ENCODE results near the gene SEC16A. TPM values are rescaled to one million over a fixed set of nuclear protein-coding genes. Genes with fewer than 3 reads are reported as not detected.
A peak's percentile ranks its signal among the peaks of the same experiment; 100 is the strongest.

The SEC16A gene
- total RNA-seq, 2 experiments from 2014 or later = 23.7 to 60.1 TPM

DNA sequence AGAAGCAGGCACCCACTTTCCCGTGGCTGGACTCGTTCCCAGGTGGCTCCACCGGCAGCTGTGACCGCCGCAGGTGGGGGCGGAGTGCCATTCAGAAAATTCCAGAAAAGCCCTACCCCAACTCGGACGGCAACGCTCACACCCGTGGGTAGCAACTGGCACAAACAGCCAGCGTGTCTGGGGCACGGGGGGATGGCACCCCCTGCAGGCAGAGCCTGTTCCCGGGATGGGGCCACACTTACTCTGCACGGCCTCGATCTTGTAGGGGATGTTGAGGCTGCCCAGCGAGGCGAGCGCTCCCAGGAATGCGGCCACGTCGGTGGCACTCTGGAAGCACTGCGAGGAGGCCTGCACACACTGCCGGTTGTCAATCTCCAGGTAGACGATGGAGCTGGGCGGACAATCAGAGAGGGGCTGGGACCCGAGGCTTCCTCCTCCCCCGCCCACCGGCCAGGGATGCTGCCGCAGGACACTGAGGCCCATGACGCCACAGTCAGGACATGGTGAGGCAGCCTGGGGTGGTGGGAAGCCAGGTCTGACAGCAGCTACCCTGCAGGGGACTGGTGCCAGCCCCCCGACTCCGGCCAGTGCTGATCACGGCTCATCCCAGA is 20.2 kb upstream of the SEC16A start:
- intact Hi-C loops (cut with micrococcal nuclease; ENCODE audit: unreplicated experiment) = no loop called here
- Histone ChIP-seq H3K9me3 (ENCODE audit: low read length) (no peaks in the 10 kb centered on the region), H3K4me1 (ENCODE audit: insufficient read depth, low read length, poor library complexity, severe bottlenecking) (no peaks in the 10 kb centered on the region), H3K4me3 (ENCODE audit: low read depth, low read length, poor library complexity, severe bottlenecking) (no peak overlapping the region), H2AFZ (ENCODE audit: low read length) (no peak overlapping the region), H3K9me2 (ENCODE audit: insufficient read depth, low read length) (no peaks in the 10 kb centered on the region), H4K20me1 (ENCODE audit: insufficient read depth, low read length) (no peaks in the 10 kb centered on the region), H3K36me3 (ENCODE audit: insufficient read depth, low read length) (peaks cover 49% of the 10 kb centered on the region), H3K79me2 (ENCODE audit: insufficient read depth, low read depth, low read length) (no peaks in the 10 kb centered on the region), H3K27ac (ENCODE audit: low read depth, low read length, poor library complexity, severe bottlenecking) (no peak overlapping the region), H3K4me2 (ENCODE audit: low read length) (no peak overlapping the region)
- no peak for TF ChIP-seq EZH2phosphoT487 (IDR thresholded peaks at IDR 0.05; ENCODE audit: borderline replicate concordance, low read depth, low read length)
- TF ChIP-seq, protein P1, sequence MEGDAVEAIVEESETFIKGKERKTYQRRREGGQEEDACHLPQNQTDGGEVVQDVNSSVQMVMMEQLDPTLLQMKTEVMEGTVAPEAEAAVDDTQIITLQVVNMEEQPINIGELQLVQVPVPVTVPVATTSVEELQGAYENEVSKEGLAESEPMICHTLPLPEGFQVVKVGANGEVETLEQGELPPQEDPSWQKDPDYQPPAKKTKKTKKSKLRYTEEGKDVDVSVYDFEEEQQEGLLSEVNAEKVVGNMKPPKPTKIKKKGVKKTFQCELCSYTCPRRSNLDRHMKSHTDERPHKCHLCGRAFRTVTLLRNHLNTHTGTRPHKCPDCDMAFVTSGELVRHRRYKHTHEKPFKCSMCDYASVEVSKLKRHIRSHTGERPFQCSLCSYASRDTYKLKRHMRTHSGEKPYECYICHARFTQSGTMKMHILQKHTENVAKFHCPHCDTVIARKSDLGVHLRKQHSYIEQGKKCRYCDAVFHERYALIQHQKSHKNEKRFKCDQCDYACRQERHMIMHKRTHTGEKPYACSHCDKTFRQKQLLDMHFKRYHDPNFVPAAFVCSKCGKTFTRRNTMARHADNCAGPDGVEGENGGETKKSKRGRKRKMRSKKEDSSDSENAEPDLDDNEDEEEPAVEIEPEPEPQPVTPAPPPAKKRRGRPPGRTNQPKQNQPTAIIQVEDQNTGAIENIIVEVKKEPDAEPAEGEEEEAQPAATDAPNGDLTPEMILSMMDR (conservative IDR thresholded peaks at IDR 0.05; ENCODE audit: low read length) = peak; percentile 32
- ChIA-PET POLR2A (no interaction called here), CTCF (ENCODE audit: unreplicated experiment) (no interaction called here)
- DNase-seq (ENCODE audit: low spot score) = no peak
- BruUV-seq (replicated peaks) = no TSS peak

DNA sequence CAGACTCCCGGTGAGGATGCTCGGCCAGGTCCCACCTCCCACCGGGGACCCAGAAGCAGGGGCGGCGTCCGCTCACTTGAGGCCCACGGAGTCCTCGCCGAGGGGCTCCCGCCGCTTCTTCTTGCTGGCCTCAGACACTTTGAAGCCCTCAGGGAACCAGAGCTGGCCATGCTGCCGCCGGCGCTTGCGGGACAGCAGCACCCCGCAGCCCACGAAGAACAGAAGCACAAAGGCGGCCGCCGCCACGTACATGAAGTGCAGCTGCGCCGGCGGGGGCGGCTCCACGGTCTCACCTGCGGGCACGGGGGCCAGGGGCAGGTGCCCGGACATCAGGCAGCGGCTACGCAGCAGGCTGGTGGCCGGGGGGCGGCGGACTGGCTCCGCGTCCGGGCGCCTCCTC is 19.4 kb upstream of the SEC16A start:
- H3K27ac ChIP-seq (ENCODE audit: low read depth, low read length, poor library complexity, severe bottlenecking) = no peak overlapping the region
- BruUV-seq (replicated peaks) = no TSS peak
- no peak for TF ChIP-seq EZH2phosphoT487 (IDR thresholded peaks at IDR 0.05; ENCODE audit: borderline replicate concordance, low read depth, low read length)
- TF ChIP-seq, protein P1 (conservative IDR thresholded peaks at IDR 0.05; ENCODE audit: low read length) = no peak
- H3K9me3 ChIP-seq (ENCODE audit: low read length) = no peaks in the 10 kb centered on the region
- no peak overlapping the region for H3K4me2 ChIP-seq (ENCODE audit: low read length)
- no peaks in the 10 kb centered on the region for H4K20me1 ChIP-seq (ENCODE audit: insufficient read depth, low read length)
- no peaks in the 10 kb centered on the region for H3K79me2 ChIP-seq (ENCODE audit: insufficient read depth, low read depth, low read length)
- H3K4me3 ChIP-seq (ENCODE audit: low read depth, low read length, poor library complexity, severe bottlenecking) = no peak overlapping the region
- no peak for DNase-seq (ENCODE audit: low spot score)
- no peaks in the 10 kb centered on the region for H3K9me2 ChIP-seq (ENCODE audit: insufficient read depth, low read length)
- peaks cover 49% of the 10 kb centered on the region for H3K36me3 ChIP-seq (ENCODE audit: insufficient read depth, low read length)
- POLR2A ChIA-PET = no interaction called here
- no peak overlapping the region for H2AFZ ChIP-seq (ENCODE audit: low read length)
- no peaks in the 10 kb centered on the region for H3K4me1 ChIP-seq (ENCODE audit: insufficient read depth, low read length, poor library complexity, severe bottlenecking)
- intact Hi-C loops (cut with micrococcal nuclease; ENCODE audit: unreplicated experiment) = no loop called here
- CTCF ChIA-PET (ENCODE audit: unreplicated experiment) = no interaction called here

DNA sequence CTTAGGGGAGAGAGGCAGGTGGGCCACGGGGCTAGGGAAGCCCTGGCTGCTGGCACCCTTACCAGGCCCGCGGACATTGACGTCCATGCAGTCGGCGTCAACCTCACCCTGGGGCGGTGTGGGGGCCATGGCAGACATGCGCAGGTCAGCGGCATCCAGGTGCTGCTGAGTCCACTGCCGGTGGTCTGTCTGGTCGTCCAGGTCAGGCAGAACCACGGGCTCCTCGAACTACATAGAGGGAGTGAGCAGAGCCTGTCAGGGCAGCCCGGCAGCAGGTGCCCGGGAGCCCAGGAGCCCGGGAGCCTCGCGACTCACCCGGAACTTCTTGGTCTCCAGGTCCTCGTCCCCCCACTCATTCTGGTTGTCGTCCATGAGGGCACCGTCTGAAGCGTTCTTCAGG is 18.8 kb upstream of the SEC16A start:
- no peaks in the 10 kb centered on the region for H3K4me1 ChIP-seq (ENCODE audit: insufficient read depth, low read length, poor library complexity, severe bottlenecking)
- no peak overlapping the region for H3K4me3 ChIP-seq (ENCODE audit: low read depth, low read length, poor library complexity, severe bottlenecking)
- H3K9me3 ChIP-seq (ENCODE audit: low read length) = no peaks in the 10 kb centered on the region
- H3K27ac ChIP-seq (ENCODE audit: low read depth, low read length, poor library complexity, severe bottlenecking) = no peak overlapping the region
- BruUV-seq (replicated peaks) = no TSS peak
- no peak overlapping the region for H2AFZ ChIP-seq (ENCODE audit: low read length)
- intact Hi-C loops (cut with micrococcal nuclease; ENCODE audit: unreplicated experiment) = no loop called here
- no peaks in the 10 kb centered on the region for H3K9me2 ChIP-seq (ENCODE audit: insufficient read depth, low read length)
- no peaks in the 10 kb centered on the region for H4K20me1 ChIP-seq (ENCODE audit: insufficient read depth, low read length)
- no peak for DNase-seq (ENCODE audit: low spot score)
- peaks cover 49% of the 10 kb centered on the region for H3K36me3 ChIP-seq (ENCODE audit: insufficient read depth, low read length)
- TF ChIP-seq, protein P1 (conservative IDR thresholded peaks at IDR 0.05; ENCODE audit: low read length) = no peak
- TF ChIP-seq EZH2phosphoT487 (IDR thresholded peaks at IDR 0.05; ENCODE audit: borderline replicate concordance, low read depth, low read length) = no peak
- no peak overlapping the region for H3K4me2 ChIP-seq (ENCODE audit: low read length)
- ChIA-PET POLR2A (no interaction called here), CTCF (ENCODE audit: unreplicated experiment) (no interaction called here)
- no peaks in the 10 kb centered on the region for H3K79me2 ChIP-seq (ENCODE audit: insufficient read depth, low read depth, low read length)

All from OCI-LY7 (cell line).